ENCODE results near the gene IL21R. TPM values are rescaled to one million over a fixed set of nuclear protein-coding genes. Genes with fewer than 3 reads are reported as not detected.

IL21R gene
- total RNA-seq, 5 donors from 2014 or later (not counting 1 experiment from before 2014, with no cell fraction given) = 35.6 to 44.3 (median 38.2) TPM

- ATAC-seq (replicated peaks in 1 of 4) (no peak), DNase-seq (no peak)
- H3K36me3 ChIP-seq (ENCODE audit: control insufficient read depth in 2 of 2, extremely low read depth in 1 of 2, insufficient read depth in 1 of 2, low read length in 1 of 2) = peaks cover 18 to 75% of the 10 kb centered on the region in 2 donors
- CTCF ChIA-PET = interaction anchor here in 1 of 2 donors (0.6 to 1.6 kb wide), 2 partner anchors 18 to 45 kb away, joined by 3 to 5 read pairs; no protein-coding TSS in a partner anchor
- peak overlapping the region; percentile 93 for H3K27ac Mint-ChIP-seq
- no peaks in the 10 kb centered on the region for H3K27me3 Mint-ChIP-seq
- H3K4me1 Mint-ChIP-seq = peaks cover 53 to 62% (median 58%) of the 10 kb centered on the region in 3 donors
- no peaks in the 10 kb centered on the region for H3K9me3 ChIP-seq
- peaks cover 72% of the 10 kb centered on the region for H3K36me3 Mint-ChIP-seq
- H3K9me3 Mint-ChIP-seq = peaks cover 0 to 7% (median 0%) of the 10 kb centered on the region in 3 donors
- H3K4me3 ChIP-seq (ENCODE audit: control insufficient read depth in 1 of 2, extremely low read depth in 1 of 2, low read length in 1 of 2) = no peak overlapping the region
- WGBS (ENCODE audit: insufficient coverage) = 87% methylated on average over 9 of the region's 12 CpGs
- H3K27me3 ChIP-seq (replicated peaks in 1 of 2; ENCODE audit: control insufficient read depth in 2 of 2, extremely low read depth in 1 of 2, insufficient read depth in 2 of 2, low read length in 1 of 2) = no peaks in the 10 kb centered on the region
- peak overlapping the region in 1 of 3 donors; percentile 55 for H3K4me3 Mint-ChIP-seq
- peaks cover 16 to 63% of the 10 kb centered on the region in 2 experiments for H3K4me1 ChIP-seq (ENCODE audit: control insufficient read depth in 1 of 2, extremely low read depth in 1 of 2, insufficient read depth in 2 of 2, low read length in 2 of 2)
- POLR2A ChIA-PET = interaction anchor here in 1 of 2 donors (0.6 to 7.6 kb wide), 3 partner anchors 42 to 242 kb away, joined by 3 to 88 read pairs (median 5); partner anchors contain the start of genes IL21R and KDM8
- peak overlapping the region; percentile 18 for H3K27ac ChIP-seq (ENCODE audit: low read length)
These were observed 43.7 kb downstream of the IL21R start for GRCh38 chr16:27445502-27446175.

DNA sequence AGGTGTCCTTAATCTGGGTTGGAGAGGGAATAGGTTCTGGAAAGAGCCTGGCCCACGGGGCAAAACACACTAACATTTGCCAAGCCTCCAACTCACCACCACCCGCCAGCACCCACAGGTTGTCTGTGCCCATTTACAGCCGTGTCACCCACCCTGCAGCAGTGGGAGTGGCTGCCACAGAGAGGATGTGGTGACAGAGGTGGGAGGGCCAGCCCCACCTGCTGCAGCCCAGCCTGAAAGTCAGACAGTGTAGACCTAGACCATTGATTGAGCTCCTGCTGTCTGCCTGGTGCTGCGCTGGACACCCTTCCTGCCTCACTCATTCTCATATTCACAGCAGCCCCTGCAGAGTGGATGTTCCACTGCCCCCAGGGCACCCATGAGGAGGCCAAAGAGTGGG is 44.7 kb downstream of the IL21R start:
- no peak overlapping the region for H3K4me3 ChIP-seq (ENCODE audit: control insufficient read depth in 1 of 2, extremely low read depth in 1 of 2, low read length in 1 of 2)
- CTCF ChIA-PET = interaction anchor here (0.5 to 1.6 kb wide), 12 partner anchors 17 to 273 kb away, joined by 3 to 7 read pairs (median 4); partner anchors contain the start of genes IL21R (in 1 of the 2), KATNIP (in 1 of the 2) and KDM8 (in 1 of the 2)
- 0% methylated on average over 1 of the region's 4 CpGs for WGBS (ENCODE audit: insufficient coverage)
- Mint-ChIP-seq H3K4me3 (peak overlapping the region; percentile 18 to 55 (median 39)), H3K4me1 (peaks cover 63 to 72% (median 68%) of the 10 kb centered on the region in 3 donors), H3K36me3 (peaks cover 66% of the 10 kb centered on the region), H3K27ac (peak overlapping the region; percentile 93), H3K9me3 (peaks cover 0 to 7% (median 0%) of the 10 kb centered on the region in 3 donors), H3K27me3 (no peaks in the 10 kb centered on the region)
- ATAC-seq (replicated peaks in 1 of 4) (peak; percentile 84 to 98 (median 96)), DNase-seq (peak; percentile 74 to 91 (median 86))
- POLR2A ChIA-PET = interaction anchor here (0.5 to 7.6 kb wide), 9 partner anchors 20 to 243 kb away, joined by 3 to 88 read pairs (median 5); partner anchors contain the start of genes IL21R (in 2 of the 2) and KDM8 (in 1 of the 2)
- H3K36me3 ChIP-seq (ENCODE audit: control insufficient read depth in 2 of 2, extremely low read depth in 1 of 2, insufficient read depth in 1 of 2, low read length in 1 of 2) = peaks cover 14 to 67% of the 10 kb centered on the region in 2 donors
- peak overlapping the region; percentile 65 for H3K27ac ChIP-seq (ENCODE audit: low read length)
- H3K9me3 ChIP-seq = no peaks in the 10 kb centered on the region
- peaks cover 16 to 73% of the 10 kb centered on the region in 2 experiments for H3K4me1 ChIP-seq (ENCODE audit: control insufficient read depth in 1 of 2, extremely low read depth in 1 of 2, insufficient read depth in 2 of 2, low read length in 2 of 2)
- no peaks in the 10 kb centered on the region for H3K27me3 ChIP-seq (replicated peaks in 1 of 2; ENCODE audit: control insufficient read depth in 2 of 2, extremely low read depth in 1 of 2, insufficient read depth in 2 of 2, low read length in 1 of 2)

- CTCF ChIA-PET = interaction anchor here (0.5 to 1.6 kb wide), 11 partner anchors 16 to 273 kb away, joined by 3 to 7 read pairs (median 4); partner anchors contain the start of genes IL21R (in 1 of the 2), KATNIP (in 1 of the 2) and KDM8 (in 1 of the 2)
- peaks cover 63% of the 10 kb centered on the region for H3K36me3 Mint-ChIP-seq
- POLR2A ChIA-PET = interaction anchor here (0.5 to 7.6 kb wide), 8 partner anchors 20 to 244 kb away, joined by 3 to 88 read pairs (median 5); partner anchors contain the start of genes IL21R (in 2 of the 2) and KDM8 (in 1 of the 2)
- H3K27ac Mint-ChIP-seq = peak overlapping the region; percentile 93
- Histone ChIP-seq H3K9me3 (no peaks in the 10 kb centered on the region), H3K4me1 (ENCODE audit: control insufficient read depth in 1 of 2, extremely low read depth in 1 of 2, insufficient read depth in 2 of 2, low read length in 2 of 2) (peaks cover 16 to 77% of the 10 kb centered on the region in 2 experiments), H3K36me3 (ENCODE audit: control insufficient read depth in 2 of 2, extremely low read depth in 1 of 2, insufficient read depth in 1 of 2, low read length in 1 of 2) (peaks cover 10 to 63% of the 10 kb centered on the region in 2 donors), H3K27me3 (replicated peaks in 1 of 2; ENCODE audit: control insufficient read depth in 2 of 2, extremely low read depth in 1 of 2, insufficient read depth in 2 of 2, low read length in 1 of 2) (no peaks in the 10 kb centered on the region), H3K4me3 (ENCODE audit: control insufficient read depth in 1 of 2, extremely low read depth in 1 of 2, low read length in 1 of 2) (no peak overlapping the region), H3K27ac (ENCODE audit: low read length) (peak overlapping the region; percentile 65)
- 90% methylated on average over 2 of the region's 5 CpGs for WGBS (ENCODE audit: insufficient coverage)
- peaks cover 69 to 77% (median 72%) of the 10 kb centered on the region in 3 donors for H3K4me1 Mint-ChIP-seq
- ATAC-seq (replicated peaks in 1 of 4) (no peak), DNase-seq (no peak)
- peak overlapping the region in 2 of 3 donors; percentile 39 to 55 for H3K4me3 Mint-ChIP-seq
- H3K27me3 Mint-ChIP-seq = no peaks in the 10 kb centered on the region
- H3K9me3 Mint-ChIP-seq = peaks cover 0 to 7% (median 0%) of the 10 kb centered on the region in 3 donors
These were observed 45.3 kb downstream of the IL21R start for GRCh38 chr16:27447301-27447700.

DNA sequence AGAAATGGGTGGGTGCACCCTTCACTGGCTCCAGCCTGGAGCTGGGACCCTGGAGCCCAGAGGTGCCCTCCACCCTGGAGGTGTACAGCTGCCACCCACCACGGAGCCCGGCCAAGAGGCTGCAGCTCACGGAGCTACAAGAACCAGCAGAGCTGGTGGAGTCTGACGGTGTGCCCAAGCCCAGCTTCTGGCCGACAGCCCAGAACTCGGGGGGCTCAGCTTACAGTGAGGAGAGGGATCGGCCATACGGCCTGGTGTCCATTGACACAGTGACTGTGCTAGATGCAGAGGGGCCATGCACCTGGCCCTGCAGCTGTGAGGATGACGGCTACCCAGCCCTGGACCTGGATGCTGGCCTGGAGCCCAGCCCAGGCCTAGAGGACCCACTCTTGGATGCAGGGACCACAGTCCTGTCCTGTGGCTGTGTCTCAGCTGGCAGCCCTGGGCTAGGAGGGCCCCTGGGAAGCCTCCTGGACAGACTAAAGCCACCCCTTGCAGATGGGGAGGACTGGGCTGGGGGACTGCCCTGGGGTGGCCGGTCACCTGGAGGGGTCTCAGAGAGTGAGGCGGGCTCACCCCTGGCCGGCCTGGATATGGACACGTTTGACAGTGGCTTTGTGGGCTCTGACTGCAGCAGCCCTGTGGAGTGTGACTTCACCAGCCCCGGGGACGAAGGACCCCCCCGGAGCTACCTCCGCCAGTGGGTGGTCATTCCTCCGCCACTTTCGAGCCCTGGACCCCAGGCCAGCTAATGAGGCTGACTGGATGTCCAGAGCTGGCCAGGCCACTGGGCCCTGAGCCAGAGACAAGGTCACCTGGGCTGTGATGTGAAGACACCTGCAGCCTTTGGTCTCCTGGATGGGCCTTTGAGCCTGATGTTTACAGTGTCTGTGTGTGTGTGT is 46.8 kb downstream of the IL21R start:
- Histone ChIP-seq H3K36me3 (ENCODE audit: control insufficient read depth in 2 of 2, extremely low read depth in 1 of 2, insufficient read depth in 1 of 2, low read length in 1 of 2) (peaks cover 10 to 49% of the 10 kb centered on the region in 2 donors), H3K27ac (ENCODE audit: low read length) (peak overlapping the region; percentile 92), H3K4me1 (ENCODE audit: control insufficient read depth in 1 of 2, extremely low read depth in 1 of 2, insufficient read depth in 2 of 2, low read length in 2 of 2) (peaks cover 16 to 88% of the 10 kb centered on the region in 2 experiments), H3K9me3 (no peaks in the 10 kb centered on the region), H3K27me3 (replicated peaks in 1 of 2; ENCODE audit: control insufficient read depth in 2 of 2, extremely low read depth in 1 of 2, insufficient read depth in 2 of 2, low read length in 1 of 2) (no peaks in the 10 kb centered on the region), H3K4me3 (ENCODE audit: control insufficient read depth in 1 of 2, extremely low read depth in 1 of 2, low read length in 1 of 2) (no peak overlapping the region)
- Mint-ChIP-seq H3K4me3 (peak overlapping the region in 1 of 3 donors; percentile 67), H3K27me3 (no peaks in the 10 kb centered on the region), H3K9me3 (peaks cover 0 to 7% (median 0%) of the 10 kb centered on the region in 3 donors), H3K36me3 (peaks cover 49% of the 10 kb centered on the region), H3K4me1 (peaks cover 78 to 87% (median 80%) of the 10 kb centered on the region in 3 donors), H3K27ac (peak overlapping the region; percentile 89 to 90)
- no peak for DNase-seq
- ATAC-seq (replicated peaks in 1 of 4) = no peak
- 87% methylated on average over 19 of the region's 19 CpGs for WGBS (ENCODE audit: insufficient coverage)
- ChIA-PET POLR2A (interaction anchor here (0.9 to 7.6 kb wide), 3 partner anchors 44 to 214 kb away, joined by 3 to 88 read pairs (median 3); partner anchors contain the start of gene IL21R (in 1 of the 2)), CTCF (no interaction called here)

DNA sequence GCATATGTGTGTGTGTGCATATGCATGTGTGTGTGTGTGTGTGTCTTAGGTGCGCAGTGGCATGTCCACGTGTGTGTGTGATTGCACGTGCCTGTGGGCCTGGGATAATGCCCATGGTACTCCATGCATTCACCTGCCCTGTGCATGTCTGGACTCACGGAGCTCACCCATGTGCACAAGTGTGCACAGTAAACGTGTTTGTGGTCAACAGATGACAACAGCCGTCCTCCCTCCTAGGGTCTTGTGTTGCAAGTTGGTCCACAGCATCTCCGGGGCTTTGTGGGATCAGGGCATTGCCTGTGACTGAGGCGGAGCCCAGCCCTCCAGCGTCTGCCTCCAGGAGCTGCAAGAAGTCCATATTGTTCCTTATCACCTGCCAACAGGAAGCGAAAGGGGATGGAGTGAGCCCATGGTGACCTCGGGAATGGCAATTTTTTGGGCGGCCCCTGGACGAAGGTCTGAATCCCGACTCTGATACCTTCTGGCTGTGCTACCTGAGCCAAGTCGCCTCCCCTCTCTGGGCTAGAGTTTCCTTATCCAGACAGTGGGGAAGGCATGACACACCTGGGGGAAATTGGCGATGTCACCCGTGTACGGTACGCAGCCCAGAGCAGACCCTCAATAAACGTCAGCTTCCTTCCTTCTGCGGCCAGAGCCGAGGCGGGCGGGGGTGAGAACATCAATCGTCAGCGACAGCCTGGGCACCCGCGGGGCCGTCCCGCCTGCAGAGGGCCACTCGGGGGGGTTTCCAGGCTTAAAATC is 47.6 kb downstream of the IL21R start:
- Mint-ChIP-seq H3K9me3 (no peaks in the 10 kb centered on the region), H3K36me3 (peaks cover 41% of the 10 kb centered on the region), H3K4me3 (peak overlapping the region; percentile 41 to 67 (median 51)), H3K4me1 (peaks cover 81 to 89% (median 86%) of the 10 kb centered on the region in 3 donors), H3K27me3 (no peaks in the 10 kb centered on the region), H3K27ac (peak overlapping the region; percentile 90 to 91)
- CTCF ChIA-PET = interaction anchor here (0.6 to 1.5 kb wide), 6 partner anchors 14 to 270 kb away, joined by 3 to 5 read pairs (median 4); no protein-coding TSS in a partner anchor
- peaks cover 10 to 41% of the 10 kb centered on the region in 2 donors for H3K36me3 ChIP-seq (ENCODE audit: control insufficient read depth in 2 of 2, extremely low read depth in 1 of 2, insufficient read depth in 1 of 2, low read length in 1 of 2)
- DNase-seq = peak in 34 of 35 experiments; percentile 53 to 91 (median 82)
- H3K4me1 ChIP-seq (ENCODE audit: control insufficient read depth in 1 of 2, extremely low read depth in 1 of 2, insufficient read depth in 2 of 2, low read length in 2 of 2) = peaks cover 16 to 93% of the 10 kb centered on the region in 2 experiments
- no peaks in the 10 kb centered on the region for H3K27me3 ChIP-seq (replicated peaks in 1 of 2; ENCODE audit: control insufficient read depth in 2 of 2, extremely low read depth in 1 of 2, insufficient read depth in 2 of 2, low read length in 1 of 2)
- POLR2A ChIA-PET = interaction anchor here (0.6 to 7.6 kb wide), 6 partner anchors 15 to 299 kb away, joined by 3 to 88 read pairs (median 5); partner anchors contain the start of gene IL21R (in 1 of the 2)
- H3K4me3 ChIP-seq (ENCODE audit: control insufficient read depth in 1 of 2, extremely low read depth in 1 of 2, low read length in 1 of 2) = peak overlapping the region in 1 of 2 donors; percentile 2
- H3K9me3 ChIP-seq = no peaks in the 10 kb centered on the region
- 22% methylated on average over 26 of the region's 31 CpGs for WGBS (ENCODE audit: insufficient coverage)
- peak; percentile 25 to 77 (median 36) for ATAC-seq (replicated peaks in 1 of 4)
- peak overlapping the region; percentile 92 for H3K27ac ChIP-seq (ENCODE audit: low read length)
